Nucleus accumbens (tissue), 56 donors: ENCODE results near the gene FITM1.
A peak's percentile ranks its signal among the peaks of the same experiment; 100 is the strongest.

Experiments used
- DNase-seq, 56 donors: peaks; one replicate each; lab custom pipeline; 2025; lab: John Stamatoyannopoulos, UW

FITM1 gene

GRCh38 chr14:24116128-24116814, 14.2 kb upstream of the FITM1 start:
- DNase-seq = no peak

- DNase-seq = no peak
These were observed 13.3 kb upstream of the FITM1 start for GRCh38 chr14:24117179-24117578.

GRCh38 chr14:24119691-24120090, 10.8 kb upstream of the FITM1 start:
- no peak for DNase-seq

GRCh38 chr14:24121210-24121609, 9.2 kb upstream of the FITM1 start:
- no peak for DNase-seq

GRCh38 chr14:24122416-24122815, 8.0 kb upstream of the FITM1 start:
- DNase-seq = no peak

- no peak for DNase-seq
These were observed 7.6 kb upstream of the FITM1 start for GRCh38 chr14:24122898-24123297.

GRCh38 chr14:24123424-24124417, 6.7 kb upstream of the FITM1 start:
- no peak for DNase-seq

GRCh38 chr14:24126939-24127338, 3.5 kb upstream of the FITM1 start:
- DNase-seq = no peak

GRCh38 chr14:24127673-24128072, 2.8 kb upstream of the FITM1 start:
- no peak for DNase-seq

- DNase-seq = no peak
These were observed 955 bp upstream of the FITM1 start for GRCh38 chr14:24129410-24129998.

- DNase-seq = no peak
These were observed 474 bp downstream of the FITM1 start for GRCh38 chr14:24130717-24131548.

GRCh38 chr14:24131549-24131966, 1.1 kb downstream of the FITM1 start:
- no peak for DNase-seq

- no peak for DNase-seq
These were observed 1.7 kb downstream of the FITM1 start for GRCh38 chr14:24132061-24132685.

GRCh38 chr14:24132976-24133375, 2.5 kb downstream of the FITM1 start:
- no peak for DNase-seq

- no peak for DNase-seq
These were observed 3.3 kb downstream of the FITM1 start for GRCh38 chr14:24133735-24134134.

- peak in 2 of 56 donors; percentile 44 to 49 for DNase-seq
These were observed 5.0 kb downstream of the FITM1 start for GRCh38 chr14:24135584-24135833.

- peak; percentile 48 to 95 (median 89) for DNase-seq
These were observed 5.6 kb downstream of the FITM1 start, which contains the start of gene PSME1 for GRCh38 chr14:24135834-24136683. Gene PSME1, plus strand, starts transcription at chr14:24136194. Its CDS starts 69 bp downstream, at chr14:24136263.

GRCh38 chr14:24136684-24137528, 6.4 kb downstream of the FITM1 start:
- DNase-seq = no peak
